Chondrocyte (in vitro differentiated cells): ENCODE data around the gene SERP2. TPM values are rescaled to one million over a fixed set of nuclear protein-coding genes. Genes with fewer than 3 reads are reported as not detected.

ENCODE experiments used
- DNase-seq: peaks from one replicate; pipeline ENCODE4 v3.0.0; 2021; ENCODE audit warnings: mixed read lengths, low spot score
- H3K27ac Mint-ChIP-seq: one replicate; pipeline ENCODE4 v1.8.0; 2021; ENCODE audit warnings: mild to moderate bottlenecking, moderate library complexity, mixed read lengths; ENCODE audit not compliant: unreplicated experiment
- H3K27me3 Mint-ChIP-seq: 2 replicates; pipeline ENCODE4 v1.8.0; 2021; ENCODE audit warnings: low read depth, mixed read lengths
- H3K36me3 Mint-ChIP-seq: 2 replicates; pipeline ENCODE4 v1.8.0; 2021; ENCODE audit warnings: low read depth, mixed read lengths
- H3K4me1 Mint-ChIP-seq: 2 replicates; pipeline ENCODE4 v1.8.0; 2021; ENCODE audit warnings: low read depth, mild to moderate bottlenecking, mixed read lengths
- H3K4me3 Mint-ChIP-seq: one replicate; pipeline ENCODE4 v1.8.0; 2021; ENCODE audit warnings: mild to moderate bottlenecking, moderate library complexity, mixed read lengths; ENCODE audit not compliant: unreplicated experiment
- H3K9me3 Mint-ChIP-seq: 2 replicates; pipeline ENCODE4 v1.8.0; 2021; ENCODE audit warnings: low read depth, mixed read lengths
- CTCF ChIP-seq: fragments of 200-600 bp; sonication (generic); IDR thresholded peaks from 2 replicates; pipeline ENCODE4 v1.5.0; 2021; ENCODE audit warnings: antibody characterized with exemption, mild to moderate bottlenecking, moderate library complexity
- total RNA-seq: library from RNA; stranded (reverse); gene quantifications from 3 replicates; pipeline ENCODE4 v1.2.1, GENCODE V29; 2021

SERP2 gene
- total RNA-seq, 1 donor from 2014 or later, result 6.7 TPM

- Mint-ChIP-seq H3K4me1 (peaks cover 48% of the 10 kb centered on the region), H3K36me3 (no peaks in the 10 kb centered on the region), H3K9me3 (peaks cover 3% of the 10 kb centered on the region), H3K27me3 (no peaks in the 10 kb centered on the region), H3K27ac (no peak overlapping the region), H3K4me3 (no peak overlapping the region)
- no peak for TF ChIP-seq CTCF
- DNase-seq, result no peak
Measured at GRCh38 chr13:44440046-44440608, 66.5 kb downstream of the SERP2 start.

Other genes with a start within 250 kb of the SERP2 start
- gene TSC22D1, start 202.5 kb downstream of the SERP2 start, total RNA-seq, result 102 to 130 TPM (median 125 TPM) in 3 replicates